NCI-H2171 treated with DMSO at 0.1 percent for 48 hours (cell line): ENCODE measurements around the gene DTNBP1.
"Not testable (repeated sequence)": the region's sequence is repeated elsewhere in the genome, so short reads cannot be mapped to it uniquely, and the experiment has no call there.

Experiments
- DNase-seq: peaks from one replicate; lab custom pipeline; 2025; lab: John Stamatoyannopoulos, UW

Gene DTNBP1

GRCh38 chr6:15557174-15557573 is 105.7 kb downstream of the DTNBP1 start:
- DNase-seq: no peak

DNA sequence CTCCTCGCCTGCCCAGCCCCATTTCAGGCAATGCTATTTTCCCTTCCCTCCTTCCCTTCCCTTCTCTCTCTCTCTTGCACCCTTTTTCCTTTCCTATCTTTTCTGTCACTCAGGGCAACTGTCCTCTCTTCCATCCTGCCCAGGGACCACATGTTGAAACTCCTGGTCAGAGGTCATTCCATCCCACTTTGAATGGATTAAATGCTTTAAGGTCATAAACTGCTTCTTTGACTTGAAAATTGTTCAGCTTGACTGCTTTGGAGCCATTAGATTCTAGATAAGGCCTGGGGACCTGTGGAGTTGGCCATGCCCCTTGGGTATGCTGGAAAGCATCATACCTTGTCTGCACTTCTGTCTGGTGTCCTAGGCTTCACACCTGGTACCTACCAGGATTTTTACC is 106.1 kb downstream of the DTNBP1 start:
- DNase-seq: no peak

DNA sequence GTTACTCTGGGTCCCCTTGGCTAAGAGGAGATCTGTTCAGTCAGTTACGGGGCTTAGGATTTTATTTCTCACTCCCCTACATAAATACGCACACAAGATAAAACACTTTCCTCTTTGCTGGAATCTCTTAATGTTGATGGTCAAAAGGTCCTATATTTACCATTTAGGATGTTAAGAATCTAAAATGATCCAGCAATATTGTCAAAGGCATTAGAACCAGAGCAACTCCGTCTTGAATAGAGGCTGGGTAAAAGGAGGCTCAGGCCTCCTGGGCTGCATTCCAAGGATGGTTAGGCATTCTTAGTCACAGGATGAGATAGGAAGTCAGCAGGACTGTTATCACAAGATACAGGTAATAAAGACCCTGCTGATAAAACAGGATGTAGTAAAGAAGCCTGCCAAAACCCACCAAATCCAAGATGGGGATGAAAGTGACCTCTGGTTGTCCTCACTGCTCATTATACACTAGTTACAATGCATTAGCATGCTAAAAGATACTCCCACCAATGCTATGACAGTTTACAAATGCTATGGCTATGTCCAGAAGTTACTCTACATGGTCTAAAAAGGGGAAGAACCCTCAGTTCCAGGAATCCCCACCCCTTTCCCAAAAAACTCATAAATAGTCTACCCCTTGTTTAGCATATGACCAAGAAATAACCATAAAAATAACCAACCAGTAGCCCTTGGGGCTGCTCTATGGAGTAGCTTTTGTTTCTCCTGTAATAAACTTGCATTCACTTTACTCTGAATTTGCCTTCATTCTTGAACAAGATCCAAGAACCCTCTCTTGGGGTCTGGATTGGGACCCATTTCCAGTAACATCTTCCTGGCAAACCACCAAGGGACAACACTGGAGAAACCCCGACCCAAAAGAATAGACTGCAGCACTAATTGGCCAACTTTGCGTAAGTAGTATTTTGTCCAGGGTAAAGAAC is 107.5 kb downstream of the DTNBP1 start:
- DNase-seq: no peak

DNA sequence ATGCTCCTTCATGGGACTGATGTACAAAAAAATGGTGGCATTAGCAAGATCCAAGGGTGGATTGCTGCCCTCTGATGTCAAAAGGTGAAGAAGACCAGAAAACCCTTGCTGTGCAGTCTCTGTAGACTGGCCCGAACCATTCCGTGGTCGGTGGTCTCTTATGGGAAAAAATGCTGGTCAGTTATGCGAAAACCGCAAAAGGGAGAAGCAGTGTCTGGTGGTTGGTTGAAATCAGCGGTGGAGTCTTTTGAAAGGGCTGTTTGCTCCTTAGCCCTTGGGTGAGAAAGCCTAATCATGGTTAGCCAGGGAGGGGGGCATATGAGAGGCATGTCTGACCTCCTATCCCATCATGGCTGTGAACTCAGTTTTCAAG is 108.1 kb downstream of the DTNBP1 start:
- no peak for DNase-seq

DNA sequence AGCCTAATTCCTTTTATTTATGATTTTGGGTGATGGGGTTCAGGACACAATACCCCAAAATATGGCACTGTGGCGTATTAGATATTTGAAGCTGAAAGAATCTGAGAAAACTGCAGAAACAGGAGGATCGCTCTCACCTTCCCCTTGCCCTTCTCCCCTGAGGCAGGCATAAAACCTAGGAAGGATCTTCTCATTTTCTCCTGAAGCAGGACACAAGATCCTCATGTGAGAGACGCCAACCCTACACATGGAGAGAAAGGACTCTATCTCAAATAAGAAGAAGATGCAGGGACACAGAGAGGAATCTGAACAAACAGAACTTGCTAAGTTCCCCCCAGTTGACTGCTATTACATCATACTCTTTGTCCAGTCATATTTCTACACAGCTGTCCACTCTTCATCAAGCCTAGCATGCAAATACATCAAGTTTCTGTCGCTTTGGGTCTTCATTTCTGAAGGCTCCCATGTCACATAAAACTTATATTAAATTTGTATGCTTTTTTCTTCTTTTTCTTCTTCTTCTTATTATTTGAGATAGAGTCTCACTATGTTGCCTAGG is 109.0 kb downstream of the DTNBP1 start:
- no peak for DNase-seq

GRCh38 chr6:15553031-15553430 is 109.8 kb downstream of the DTNBP1 start:
- no peak for DNase-seq

- DNase-seq: peak; percentile 82
Measured at GRCh38 chr6:15551798-15552197, 111.0 kb downstream of the DTNBP1 start.

GRCh38 chr6:15551262-15551661 is 111.6 kb downstream of the DTNBP1 start:
- no peak for DNase-seq

DNA sequence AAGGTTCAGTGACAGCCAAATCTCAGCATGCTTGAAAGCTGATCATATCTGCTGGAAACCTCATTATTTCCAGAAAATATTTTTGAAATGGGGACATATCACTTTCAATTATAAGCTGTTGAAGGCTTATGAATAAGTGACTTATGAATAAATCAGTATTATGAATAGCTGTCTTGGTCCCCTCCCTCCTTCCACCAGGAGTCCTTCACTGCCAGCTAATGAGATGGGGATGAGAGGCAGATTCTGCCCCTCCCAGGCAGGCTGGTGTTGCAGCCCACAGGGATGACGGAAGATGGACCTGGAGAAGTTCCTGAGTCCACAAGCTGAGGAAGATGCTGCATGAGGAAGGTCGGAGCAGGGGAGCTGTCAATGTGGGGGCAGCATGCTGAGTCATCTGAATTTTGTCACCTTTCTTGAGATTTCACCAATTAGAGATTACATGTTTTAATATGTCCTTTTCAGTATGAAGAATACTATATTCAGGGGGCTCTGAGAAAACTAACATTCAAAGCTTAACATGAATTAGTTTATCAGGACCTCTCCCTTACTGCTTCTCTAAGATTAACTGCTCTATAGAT is 112.2 kb downstream of the DTNBP1 start:
- DNase-seq: no peak

DNA sequence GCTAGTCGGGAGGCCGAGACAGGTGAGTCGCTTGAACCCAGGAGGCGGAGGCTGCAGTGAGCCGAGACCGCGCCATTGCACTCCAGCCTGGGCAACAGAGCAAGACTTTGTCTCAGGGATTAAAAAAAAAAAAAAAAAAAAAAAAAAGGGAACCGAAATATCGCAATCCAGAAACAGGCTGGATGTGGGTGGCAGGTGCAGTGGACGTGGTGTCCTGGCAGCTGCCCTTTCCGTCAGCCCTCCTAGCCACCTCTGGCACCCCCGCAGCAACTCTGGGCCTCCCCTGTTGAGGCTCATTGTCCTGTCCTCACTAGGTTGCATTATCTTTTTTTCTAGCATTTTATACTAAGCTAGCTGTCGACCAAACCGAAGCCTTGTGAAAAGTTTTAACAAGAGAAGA is 113.5 kb downstream of the DTNBP1 start:
- no peak for DNase-seq

DNA sequence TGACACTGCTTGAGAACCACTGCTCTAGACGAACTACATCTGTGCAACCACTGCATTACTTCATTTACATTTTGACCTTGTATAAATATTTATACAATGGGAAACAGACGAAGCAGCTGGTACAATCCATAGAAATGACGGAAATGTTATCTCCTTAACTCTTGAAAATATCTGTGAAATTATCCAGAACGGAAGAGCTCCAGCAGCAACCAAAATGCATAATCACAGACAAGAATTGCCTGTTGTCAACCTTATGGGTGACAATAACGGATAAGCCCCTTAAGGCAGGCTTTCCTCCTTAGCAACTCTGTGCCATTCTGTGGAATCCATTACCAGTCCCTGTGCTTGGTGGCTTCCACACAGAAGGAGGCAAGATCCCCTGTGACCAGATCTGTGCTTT is 115.4 kb downstream of the DTNBP1 start:
- no peak for DNase-seq

DNA sequence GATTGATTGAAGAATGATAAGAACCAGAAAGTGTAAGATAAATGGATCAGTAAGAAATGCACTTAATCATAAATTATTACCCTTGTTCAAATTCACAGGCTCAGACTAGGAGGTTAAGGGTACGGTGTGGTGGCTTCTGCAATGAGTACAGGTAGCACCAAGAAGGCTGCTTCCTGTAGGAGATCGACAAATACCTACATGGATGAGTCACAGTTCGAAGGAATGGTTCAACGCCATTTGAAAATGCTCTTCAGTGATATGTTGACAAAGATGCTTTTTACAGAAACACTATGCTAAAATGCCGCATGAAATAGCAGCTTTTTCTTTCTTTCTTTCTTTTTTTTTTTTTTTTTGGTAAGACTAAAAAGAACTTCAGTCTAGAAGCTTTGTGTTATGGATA is 116.2 kb downstream of the DTNBP1 start:
- DNase-seq: no peak

DNA sequence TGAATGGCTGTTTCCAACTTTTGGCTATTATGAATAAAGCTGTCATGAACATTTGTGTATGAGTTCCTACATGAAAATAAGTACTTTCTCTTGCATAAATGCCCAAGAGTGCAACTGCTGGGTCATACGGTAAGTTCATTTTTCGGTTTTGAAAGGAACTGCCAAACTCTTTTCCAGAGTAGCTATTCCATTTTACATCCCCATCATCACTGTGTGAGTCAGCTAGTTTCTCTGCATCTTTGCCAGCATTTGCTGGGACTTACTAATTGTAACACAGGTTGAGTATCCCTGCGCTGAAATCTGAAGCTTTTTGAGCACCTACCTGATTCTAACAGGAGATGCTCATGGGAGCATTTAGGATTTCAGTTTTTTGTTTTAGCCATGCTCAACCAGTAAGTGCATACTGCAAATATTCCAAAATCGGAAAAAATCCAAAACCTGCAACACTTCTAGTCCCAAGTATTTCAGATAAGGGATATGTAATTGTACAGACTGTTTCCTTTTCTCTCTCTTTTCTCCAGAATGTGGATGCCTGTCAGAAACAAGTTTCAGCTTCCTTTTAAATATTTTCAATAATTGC is 118.4 kb downstream of the DTNBP1 start:
- no peak for DNase-seq

- not testable (repeated sequence) for DNase-seq
Measured at GRCh38 chr6:15543332-15543917, 119.4 kb downstream of the DTNBP1 start.

DNA sequence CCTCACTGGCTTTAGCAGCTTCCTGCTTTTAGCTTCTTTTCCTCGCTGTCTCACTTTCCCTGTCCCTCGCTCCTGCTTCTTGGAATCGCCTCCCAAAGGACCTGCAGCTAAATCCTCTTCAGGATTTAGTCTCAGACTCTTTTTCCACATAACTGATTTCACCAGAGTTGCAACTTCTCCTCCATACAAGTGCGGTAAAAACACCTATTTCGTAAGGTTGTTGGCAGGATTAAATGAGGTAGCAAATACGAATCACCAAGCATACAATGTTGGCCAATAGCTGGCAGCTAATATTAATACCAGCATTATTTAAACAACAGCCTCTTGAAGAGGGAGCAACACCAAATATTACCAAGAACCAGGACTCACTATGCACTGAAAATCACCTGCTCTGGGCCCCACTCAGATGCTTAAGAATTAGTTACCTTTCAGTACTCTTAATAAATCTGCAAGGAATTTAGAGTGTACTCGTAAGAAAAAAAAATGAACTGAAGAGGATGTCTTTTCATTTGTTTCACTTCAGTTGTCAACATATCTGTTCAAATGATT is 123.0 kb downstream of the DTNBP1 start:
- no peak for DNase-seq

DNA sequence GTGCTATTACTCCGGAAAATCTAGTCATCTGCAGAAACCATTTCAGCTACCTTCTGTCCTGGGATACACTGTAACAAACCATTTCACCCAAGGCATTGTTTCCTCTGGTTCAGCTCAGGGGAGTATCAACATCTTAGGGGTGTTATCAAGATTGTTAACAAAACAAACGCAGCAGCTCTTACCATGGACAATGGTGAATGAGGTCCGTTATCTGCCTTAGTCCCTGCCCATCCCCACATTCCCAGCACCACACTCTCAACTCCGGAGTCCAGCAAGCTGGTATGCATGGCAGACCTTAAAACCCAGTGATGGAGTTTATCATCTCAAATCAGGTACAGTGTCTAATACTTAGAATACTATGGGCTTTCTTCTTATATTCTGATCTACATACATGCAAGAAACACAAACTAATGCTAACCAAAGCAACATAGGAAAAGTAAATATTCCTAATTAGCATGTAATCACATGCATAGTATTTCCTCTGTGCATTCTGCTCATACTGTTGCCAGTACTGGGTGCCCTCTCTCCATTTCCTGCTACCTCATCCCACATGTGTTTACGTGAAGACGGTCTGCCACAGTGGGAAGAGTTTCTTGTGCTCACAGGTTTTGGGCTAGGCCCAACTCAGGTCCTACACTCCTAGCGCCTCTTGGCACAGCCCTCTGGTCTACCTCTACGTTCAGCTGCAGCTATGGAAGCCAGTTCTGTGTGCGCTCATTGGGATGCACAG is 123.9 kb downstream of the DTNBP1 start:
- DNase-seq: no peak

- no peak for DNase-seq
Measured at GRCh38 chr6:15538106-15538505, 124.7 kb downstream of the DTNBP1 start.

GRCh38 chr6:15536198-15536955 is 126.5 kb downstream of the DTNBP1 start:
- no peak for DNase-seq

DNA sequence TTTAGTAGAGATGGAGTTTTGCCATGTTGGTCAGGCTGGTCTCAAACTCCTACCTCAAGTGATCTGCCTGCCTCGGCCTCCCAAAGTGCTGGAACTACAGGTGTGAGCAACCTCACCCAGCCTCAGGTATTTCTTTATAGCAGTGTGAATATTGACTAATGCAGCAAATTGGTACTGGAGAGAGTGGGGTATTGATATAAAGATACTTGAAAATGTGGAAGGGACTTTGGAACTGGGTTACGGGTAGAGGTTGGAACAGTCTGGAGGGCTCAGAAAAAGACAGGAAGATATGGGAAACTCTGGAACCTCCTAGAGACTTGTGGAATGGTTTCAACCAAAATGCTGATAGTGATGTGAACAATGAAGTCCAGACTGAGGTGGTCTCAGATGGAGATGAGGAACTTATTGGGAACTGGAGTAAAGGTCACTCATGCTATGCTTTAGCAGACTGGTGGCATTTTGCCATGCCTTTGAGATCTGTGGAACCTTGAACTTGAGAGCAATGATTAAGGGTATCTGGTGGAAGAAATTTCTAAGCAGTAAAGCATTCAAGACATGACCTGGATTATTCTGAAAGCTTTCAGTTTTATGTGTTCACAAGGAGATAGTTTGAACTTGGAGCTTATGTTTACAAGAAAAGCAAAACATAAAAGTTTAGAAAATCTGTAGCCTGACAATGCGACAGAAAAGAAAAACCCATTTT is 127.2 kb downstream of the DTNBP1 start:
- no peak for DNase-seq

DNA sequence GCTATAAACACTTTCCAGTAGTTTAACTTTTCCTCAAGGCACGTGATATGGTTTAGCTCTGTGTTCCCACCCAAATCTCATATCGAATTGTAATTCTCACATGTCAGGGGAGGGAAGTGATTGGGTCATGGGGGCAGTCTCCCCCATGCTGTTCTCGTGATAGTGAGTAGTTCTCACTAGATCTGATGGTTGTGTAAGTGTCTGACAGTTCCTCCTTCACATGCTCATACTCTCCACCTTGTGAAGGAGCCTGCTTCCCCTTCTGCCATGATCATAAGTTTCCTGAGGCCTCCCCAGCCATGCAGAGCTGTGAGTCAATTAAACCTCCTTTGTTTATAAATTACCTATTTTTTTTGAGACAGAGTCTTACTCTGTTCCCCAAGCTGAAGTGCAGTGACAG is 127.9 kb downstream of the DTNBP1 start:
- no peak for DNase-seq
